Fibroblast of lung (primary cell): ENCODE results near the gene HOPX. TPM values are rescaled to one million over a fixed set of nuclear protein-coding genes. Genes with fewer than 3 reads are reported as not detected.

Experiments used
- DNase-seq, 2 donors: peaks; one replicate each; pipeline versions ENCODE4 v3.0.0 to v3.0.0-alpha.2; 2010; ENCODE audit warnings: low read depth in 2 of 2
- H2AFZ ChIP-seq: 2 replicates; pipeline ENCODE4 v1.5.1; 2012; ENCODE audit warnings: low read length, control low read depth, inconsistent platforms
- H3K27ac ChIP-seq: 2 replicates; pipeline ENCODE4 v1.5.1; 2011; ENCODE audit warnings: low read length, control low read depth; ENCODE audit not compliant: insufficient read depth
- H3K27me3 ChIP-seq: 2 replicates; pipeline ENCODE4 v1.5.1; 2011; ENCODE audit warnings: mild to moderate bottlenecking, low read length; ENCODE audit not compliant: control insufficient read depth, insufficient read depth
- H3K36me3 ChIP-seq: 2 replicates; pipeline ENCODE4 v1.5.1; 2011; ENCODE audit warnings: low read length; ENCODE audit not compliant: control insufficient read depth, insufficient read depth
- H3K4me1 ChIP-seq: 2 replicates; pipeline ENCODE4 v1.5.1; 2011; ENCODE audit warnings: low read length; ENCODE audit not compliant: control insufficient read depth, insufficient read depth; ENCODE audit errors: extremely low read depth
- H3K4me2 ChIP-seq: 2 replicates; pipeline ENCODE4 v1.5.1; 2011; ENCODE audit warnings: low read length, control low read depth; ENCODE audit not compliant: insufficient read depth; ENCODE audit errors: extremely low read depth
- H3K4me3 ChIP-seq, 4 experiments: fragments of 200-600 bp in 1 of 4; sonication (generic) in 1 of 4; replicated peaks in 1 of 4; 2 replicates each; pipeline ENCODE4 v1.5.1; 2011 to 2016; ENCODE audit warnings: low read length in 4 of 4, low read depth in 3 of 4, mild to moderate bottlenecking in 3 of 4, control low read depth in 2 of 4, inconsistent platforms in 1 of 4, mixed read lengths in 1 of 4; ENCODE audit not compliant: insufficient read depth in 1 of 4; ENCODE audit errors: control extremely low read depth in 1 of 4
- H3K79me2 ChIP-seq: 2 replicates; pipeline ENCODE4 v1.5.1; 2012; ENCODE audit warnings: mild to moderate bottlenecking, low read length, inconsistent platforms; ENCODE audit not compliant: control insufficient read depth, insufficient read depth
- H3K9ac ChIP-seq: 2 replicates; pipeline ENCODE4 v1.5.1; 2011; ENCODE audit warnings: mild to moderate bottlenecking, low read length, control low read depth; ENCODE audit not compliant: insufficient read depth
- H3K9me3 ChIP-seq: 2 replicates; pipeline ENCODE4 v1.5.1; 2012; ENCODE audit warnings: low read depth, low read length; ENCODE audit not compliant: control insufficient read depth, insufficient read depth
- H4K20me1 ChIP-seq: 2 replicates; pipeline ENCODE4 v1.5.1; 2011; ENCODE audit warnings: low read length; ENCODE audit not compliant: control insufficient read depth, insufficient read depth; ENCODE audit errors: extremely low read depth
- CTCF ChIP-seq, 2 donors: IDR thresholded peaks in 1 of 2; conservative IDR thresholded peaks in 1 of 2; 1 replicate in 1 of 2; 2 replicates in 1 of 2; pipeline ENCODE4 v1.5.1; 2011 to 2012; ENCODE audit warnings: low read length in 2 of 2, control low read depth in 1 of 2, inconsistent platforms in 1 of 2, low read depth in 1 of 2, mild to moderate bottlenecking in 1 of 2
- EZH2 ChIP-seq: IDR thresholded peaks from 2 replicates; pipeline ENCODE4 v1.5.1; 2012; ENCODE audit warnings: low read length, control low read depth, mild to moderate bottlenecking; ENCODE audit errors: missing control alignments
- polyA plus RNA-seq, 2 donors: library from polyadenylated mRNA; depleted of rRNA in 1 of 2; stranded (reverse) in 1 of 2; unstranded in 1 of 2; fragments of >200 nt; gene quantifications; 2 replicates each; pipeline ENCODE4 v1.2.1, GENCODE V29; 2011 to 2012; ENCODE audit warnings: missing spikeins in 1 of 2
- total RNA-seq: library from RNA; depleted of rRNA; stranded (reverse); fragments of >200 nt; gene quantifications from 2 replicates; pipeline ENCODE4 v1.2.1, GENCODE V29; 2014

The HOPX gene
- total and polyA plus RNA-seq, 2 donors (not counting 1 experiment from before 2014, with no cell fraction given): 2.4 to 11.4 TPM

GRCh38 chr4:56657128-56657527, 24.0 kb downstream of the HOPX start:
- no peaks in the 10 kb centered on the region for H3K9me3 ChIP-seq
- TF ChIP-seq EZH2: no peak
- no peak for TF ChIP-seq CTCF (conservative IDR thresholded peaks at IDR 0.05 in 1 of 2, IDR thresholded peaks at IDR 0.05 in 1 of 2; ENCODE audit: low read depth in 1 of 2, low read length in 2 of 2)
- no peak overlapping the region for H3K4me2 ChIP-seq
- DNase-seq: no peak
- peaks cover 8% of the 10 kb centered on the region for H3K27me3 ChIP-seq
- H3K4me3 ChIP-seq: no peak overlapping the region
- no peak overlapping the region for H2AFZ ChIP-seq
- no peaks in the 10 kb centered on the region for H3K4me1 ChIP-seq
- no peak overlapping the region for H3K27ac ChIP-seq
- H3K36me3 ChIP-seq: no peaks in the 10 kb centered on the region
- no peaks in the 10 kb centered on the region for H4K20me1 ChIP-seq
- H3K9ac ChIP-seq: no peak overlapping the region
- H3K79me2 ChIP-seq: no peaks in the 10 kb centered on the region

- peak overlapping the region; percentile 42 for H2AFZ ChIP-seq
- H3K9me3 ChIP-seq: no peaks in the 10 kb centered on the region
- peak overlapping the region; percentile 10 for H3K9ac ChIP-seq
- H4K20me1 ChIP-seq: no peaks in the 10 kb centered on the region
- H3K79me2 ChIP-seq: no peaks in the 10 kb centered on the region
- DNase-seq: peak in 1 of 2 donors; percentile 39
- peak overlapping the region; percentile 89 for H3K4me2 ChIP-seq
- H3K36me3 ChIP-seq: no peaks in the 10 kb centered on the region
- TF ChIP-seq CTCF (conservative IDR thresholded peaks at IDR 0.05 in 1 of 2, IDR thresholded peaks at IDR 0.05 in 1 of 2; ENCODE audit: low read depth in 1 of 2, low read length in 2 of 2) (peak; percentile 30 to 53), EZH2 (peak; percentile 53)
- peaks cover 8% of the 10 kb centered on the region for H3K27me3 ChIP-seq
- H3K4me1 ChIP-seq: no peaks in the 10 kb centered on the region
- no peak overlapping the region for H3K27ac ChIP-seq
- peak overlapping the region; percentile 42 to 57 (median 46) for H3K4me3 ChIP-seq
These were observed 24.8 kb downstream of the HOPX start for GRCh38 chr4:56656346-56656643.

- Histone ChIP-seq H3K4me1 (no peaks in the 10 kb centered on the region), H3K27me3 (peaks cover 8% of the 10 kb centered on the region), H2AFZ (peak overlapping the region; percentile 42), H3K4me2 (peak overlapping the region; percentile 89), H3K27ac (no peak overlapping the region), H3K79me2 (no peaks in the 10 kb centered on the region), H3K4me3 (peak overlapping the region; percentile 44 to 57 (median 46)), H4K20me1 (no peaks in the 10 kb centered on the region), H3K9me3 (no peaks in the 10 kb centered on the region), H3K9ac (peak overlapping the region; percentile 10), H3K36me3 (no peaks in the 10 kb centered on the region)
- no peak for TF ChIP-seq CTCF (conservative IDR thresholded peaks at IDR 0.05 in 1 of 2, IDR thresholded peaks at IDR 0.05 in 1 of 2; ENCODE audit: low read depth in 1 of 2, low read length in 2 of 2)
- no peak for TF ChIP-seq EZH2
- DNase-seq: no peak
These were observed 25.3 kb downstream of the HOPX start for GRCh38 chr4:56655627-56656345.
